ENCODE results near the gene TAF13.
"Not testable (repeated sequence)": the region's sequence is repeated elsewhere in the genome, so short reads cannot be mapped to it uniquely, and the experiment has no call there.

TAF13 gene

DNA sequence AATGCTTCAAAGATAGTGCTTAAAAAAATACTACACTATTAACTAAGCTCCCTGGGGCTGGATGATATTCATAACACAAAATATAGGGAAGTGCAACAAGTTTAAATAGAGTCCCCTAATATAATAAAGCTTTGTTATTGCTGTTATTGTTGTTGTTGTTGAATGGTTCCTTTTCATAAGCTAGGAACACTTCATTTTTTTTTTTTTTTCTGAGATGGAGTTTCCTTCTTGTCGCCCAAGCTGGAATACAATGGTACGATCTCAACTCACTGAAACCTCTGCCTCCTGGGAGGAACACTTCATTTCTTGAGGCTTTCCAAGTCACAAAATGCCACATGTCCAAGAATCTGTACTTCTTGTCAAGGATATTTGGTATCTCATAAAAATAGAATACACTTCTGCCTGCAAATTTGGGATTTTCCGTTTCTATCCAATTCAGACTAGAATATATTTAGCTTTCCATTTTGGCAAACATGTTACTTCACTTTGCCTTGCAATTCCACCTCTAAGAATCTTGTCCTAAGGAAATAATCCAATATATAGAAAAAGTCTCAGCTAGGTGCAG, 55.0 kb downstream of the TAF13 start:
- TF ChIP-seq, protein P1, sequence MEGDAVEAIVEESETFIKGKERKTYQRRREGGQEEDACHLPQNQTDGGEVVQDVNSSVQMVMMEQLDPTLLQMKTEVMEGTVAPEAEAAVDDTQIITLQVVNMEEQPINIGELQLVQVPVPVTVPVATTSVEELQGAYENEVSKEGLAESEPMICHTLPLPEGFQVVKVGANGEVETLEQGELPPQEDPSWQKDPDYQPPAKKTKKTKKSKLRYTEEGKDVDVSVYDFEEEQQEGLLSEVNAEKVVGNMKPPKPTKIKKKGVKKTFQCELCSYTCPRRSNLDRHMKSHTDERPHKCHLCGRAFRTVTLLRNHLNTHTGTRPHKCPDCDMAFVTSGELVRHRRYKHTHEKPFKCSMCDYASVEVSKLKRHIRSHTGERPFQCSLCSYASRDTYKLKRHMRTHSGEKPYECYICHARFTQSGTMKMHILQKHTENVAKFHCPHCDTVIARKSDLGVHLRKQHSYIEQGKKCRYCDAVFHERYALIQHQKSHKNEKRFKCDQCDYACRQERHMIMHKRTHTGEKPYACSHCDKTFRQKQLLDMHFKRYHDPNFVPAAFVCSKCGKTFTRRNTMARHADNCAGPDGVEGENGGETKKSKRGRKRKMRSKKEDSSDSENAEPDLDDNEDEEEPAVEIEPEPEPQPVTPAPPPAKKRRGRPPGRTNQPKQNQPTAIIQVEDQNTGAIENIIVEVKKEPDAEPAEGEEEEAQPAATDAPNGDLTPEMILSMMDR (IDR thresholded peaks at IDR 0.05; ENCODE audit: low read depth, low read length): no peak
- no peak for DNase-seq (ENCODE audit: low read depth in 2 of 2)

DNA sequence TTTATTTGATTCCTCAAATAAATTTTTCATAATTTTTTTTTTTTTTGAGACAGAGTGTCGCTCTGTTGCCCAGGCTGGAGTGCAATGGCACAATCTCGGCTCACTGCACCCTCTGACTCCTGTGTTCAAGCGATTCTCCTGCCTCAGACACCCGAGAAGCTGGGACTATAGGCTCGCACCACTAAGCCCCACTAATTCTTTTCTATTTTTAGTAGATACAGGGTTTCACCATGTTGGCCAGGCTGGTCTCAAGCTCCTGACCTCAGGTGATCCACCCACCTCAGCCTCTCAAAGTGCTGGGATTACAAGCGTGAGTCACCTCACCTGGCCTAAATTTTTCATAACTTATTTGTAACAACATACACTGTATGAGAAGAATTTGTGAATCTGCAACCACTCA, 58.1 kb downstream of the TAF13 start:
- not testable (repeated sequence) for H3K4me3 ChIP-seq (replicated peaks in 1 of 2; ENCODE audit: low read depth in 2 of 2, low read length in 2 of 2); DNase-seq (ENCODE audit: low read depth in 2 of 2)

More for the DNA sequence above, 55.0 kb downstream of the TAF13 start:
- H3K4me3 ChIP-seq (replicated peaks in 1 of 2; ENCODE audit: low read depth in 2 of 2, low read length in 2 of 2): no peak overlapping the region

GRCh38 chr1:109017134-109017533, 58.7 kb downstream of the TAF13 start:
- H3K4me3 ChIP-seq (replicated peaks in 1 of 2; ENCODE audit: low read depth in 2 of 2, low read length in 2 of 2): no peak overlapping the region
- TF ChIP-seq, protein P1 (IDR thresholded peaks at IDR 0.05; ENCODE audit: low read depth, low read length): no peak
- DNase-seq (ENCODE audit: low read depth in 2 of 2): no peak
